HG02610 (cell line): ENCODE results near the gene VWA7.
A peak's percentile ranks its signal among the peaks of the same experiment; 100 is the strongest.

Experiments
- ATAC-seq: cut with Tn5 transposase; IDR thresholded peaks from one replicate; pipeline ENCODE4 v1.9.1; 2021; ENCODE audit warnings: mild to moderate bottlenecking, moderate library complexity; ENCODE audit not compliant: unreplicated experiment

The VWA7 gene

DNA sequence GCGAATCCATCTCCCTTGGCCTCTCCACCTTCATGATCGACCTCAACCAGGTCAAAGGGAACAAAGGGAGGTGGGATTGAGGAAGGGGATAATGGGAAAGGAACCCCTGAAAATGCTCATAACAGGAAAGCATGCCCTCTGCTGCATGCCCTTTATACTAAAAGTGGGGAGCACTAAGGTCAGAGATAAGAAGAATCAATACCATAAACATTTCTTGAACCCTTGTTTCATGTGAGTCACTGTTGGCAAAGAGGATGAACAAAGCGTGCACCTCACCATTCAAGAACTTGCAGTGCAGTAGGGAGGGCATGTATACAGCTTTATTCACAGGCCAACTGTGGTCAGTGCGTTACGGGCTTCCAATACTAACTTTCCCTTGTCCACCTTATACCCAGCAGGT lies 16.3 kb downstream of the VWA7 start:
- ATAC-seq: no peak

DNA sequence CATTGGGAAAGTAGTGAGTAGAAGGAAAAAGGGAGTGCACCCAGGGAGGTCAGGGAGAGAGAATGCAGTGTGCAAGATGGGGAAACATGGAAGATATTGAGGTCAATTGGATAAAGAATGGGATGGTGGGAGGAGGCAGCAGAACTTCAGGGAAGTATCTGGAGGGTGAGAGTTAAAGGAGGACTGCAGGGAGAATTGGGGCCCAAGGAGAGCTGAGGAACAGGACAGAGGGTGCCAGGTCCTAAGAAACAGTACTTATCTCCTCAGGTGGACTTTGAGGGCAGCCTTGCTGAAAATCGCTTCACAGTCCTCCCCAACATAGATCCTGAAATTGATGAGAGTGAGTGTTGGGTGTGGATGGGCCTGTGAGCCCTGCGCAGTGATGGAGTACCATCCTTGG lies 18.8 kb downstream of the VWA7 start:
- no peak for ATAC-seq

DNA sequence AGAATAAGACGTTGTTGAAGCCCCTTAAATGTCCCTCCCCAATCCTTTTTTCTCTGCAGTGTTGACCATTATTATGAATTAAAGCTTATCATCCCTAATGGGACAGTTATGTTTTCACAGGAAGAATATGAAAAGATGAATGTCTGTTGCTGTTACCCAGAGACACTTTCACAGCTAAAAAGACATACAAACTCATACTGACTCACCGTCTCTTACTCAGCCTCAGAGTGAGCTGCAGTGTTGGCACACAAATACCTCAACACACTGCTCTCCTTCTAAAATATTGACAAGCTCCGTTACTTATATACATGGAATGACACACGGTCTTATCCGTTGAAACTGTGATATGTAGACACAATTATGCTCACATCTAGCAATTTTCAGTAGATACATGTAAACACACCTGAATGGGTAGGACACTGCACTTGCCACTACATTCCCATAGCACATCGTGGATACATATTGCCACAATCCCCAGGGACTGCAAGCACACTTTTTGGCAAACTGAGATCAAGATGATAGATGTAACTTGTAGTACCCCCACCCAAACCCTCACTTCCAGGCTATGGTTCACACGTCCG lies 24.3 kb downstream of the VWA7 start:
- ATAC-seq: no peak

DNA sequence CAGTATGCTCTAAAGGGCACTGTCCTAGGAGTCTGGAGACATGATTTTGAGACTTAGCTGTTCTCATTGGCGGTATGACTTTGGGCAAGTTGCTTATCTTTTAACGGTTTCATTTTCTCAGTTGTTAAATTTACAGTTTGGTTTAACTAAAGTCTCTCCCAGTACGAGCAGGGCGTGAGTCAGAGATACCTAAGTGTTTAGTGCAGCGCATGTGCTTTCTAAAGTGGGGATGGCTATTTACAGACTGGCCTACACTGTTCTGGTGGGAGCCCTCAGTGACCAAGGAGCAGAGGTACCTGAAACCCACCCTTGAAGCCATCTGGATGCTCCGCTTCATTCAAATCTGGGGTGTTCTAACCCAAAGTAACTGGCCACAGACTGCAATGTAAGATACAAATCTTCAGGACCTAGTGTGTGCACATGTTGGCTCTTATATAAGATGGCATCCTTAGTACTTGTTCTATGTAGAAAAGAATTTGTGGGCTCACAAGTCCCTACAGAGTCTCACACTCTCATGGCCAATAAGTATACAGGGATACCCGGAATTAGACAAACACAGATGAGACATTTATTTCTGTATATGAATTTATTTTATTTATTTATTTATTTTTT lies 26.6 kb downstream of the VWA7 start:
- no peak for ATAC-seq

DNA sequence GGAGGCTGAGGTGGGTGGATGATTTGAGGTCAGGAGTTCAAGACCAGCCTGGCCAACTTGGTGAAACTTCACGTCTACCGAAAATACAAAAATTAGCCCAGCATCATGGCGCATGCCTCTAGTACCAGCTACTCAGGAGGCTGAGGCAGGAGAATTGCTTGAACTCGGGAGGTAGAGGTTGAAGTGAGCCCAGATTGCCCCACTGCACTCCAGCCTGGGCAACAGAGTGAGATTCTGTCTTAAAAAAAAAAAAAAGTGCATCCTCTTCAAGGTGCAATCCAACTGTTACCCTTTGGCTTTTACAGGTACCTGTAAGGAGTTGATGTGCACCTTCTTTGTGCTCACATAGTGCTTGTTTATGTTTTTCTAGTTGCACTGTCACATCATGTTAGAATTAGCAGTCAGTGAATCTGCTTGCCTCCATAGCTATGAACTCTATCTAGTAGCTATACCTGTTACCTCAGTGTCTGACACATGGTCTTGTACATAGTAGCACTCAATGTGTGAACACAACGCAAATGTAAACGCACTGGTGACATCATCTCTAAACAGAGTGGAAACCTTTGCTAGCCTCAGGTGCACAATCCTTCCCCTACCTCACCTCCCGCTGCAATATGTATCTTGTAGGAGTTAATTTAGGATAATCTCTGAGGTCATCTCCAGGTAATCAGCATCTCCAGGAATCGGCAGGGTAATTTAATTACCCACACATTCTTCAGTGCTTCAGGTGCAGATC lies 27.7 kb downstream of the VWA7 start:
- ATAC-seq: no peak

DNA sequence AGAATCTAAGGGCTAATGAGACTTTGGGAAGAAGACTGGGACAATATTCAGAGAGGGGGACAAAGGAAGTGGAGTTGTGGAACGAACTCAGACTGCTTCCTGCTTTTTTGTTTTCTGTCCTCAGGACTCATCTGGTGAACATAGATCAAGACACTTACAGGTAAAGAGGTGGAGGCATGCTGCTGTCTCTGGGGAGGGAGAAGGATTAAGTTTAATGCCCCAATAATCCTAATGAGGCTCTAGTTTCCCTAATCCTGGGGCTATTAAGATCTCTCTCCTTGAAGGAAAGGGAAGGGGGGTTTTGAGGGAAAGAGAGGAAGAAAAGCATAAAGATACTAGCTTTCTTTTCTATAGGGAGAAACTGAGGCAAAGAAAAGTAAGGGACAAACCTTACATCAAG lies 32.7 kb downstream of the VWA7 start:
- ATAC-seq: no peak

DNA sequence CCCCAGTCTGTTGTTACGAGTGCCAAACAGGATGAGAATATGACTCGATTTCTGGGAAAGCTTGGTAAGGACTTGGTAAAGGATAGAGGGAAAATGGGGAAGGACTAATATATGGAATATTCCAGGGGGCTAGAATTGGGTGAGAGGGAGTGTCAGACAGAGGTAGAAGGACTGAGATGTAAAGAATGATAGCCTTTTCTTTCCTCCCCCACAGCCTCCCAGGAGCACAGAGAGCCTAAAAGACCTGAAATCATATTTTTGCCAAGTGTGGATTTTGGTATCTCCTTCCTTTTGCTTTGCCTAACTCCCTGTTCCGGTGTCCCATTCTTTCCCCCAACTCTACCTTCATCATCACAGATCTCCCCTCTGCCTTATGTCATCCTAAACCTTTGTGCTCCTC lies 34.2 kb downstream of the VWA7 start:
- no peak for ATAC-seq

DNA sequence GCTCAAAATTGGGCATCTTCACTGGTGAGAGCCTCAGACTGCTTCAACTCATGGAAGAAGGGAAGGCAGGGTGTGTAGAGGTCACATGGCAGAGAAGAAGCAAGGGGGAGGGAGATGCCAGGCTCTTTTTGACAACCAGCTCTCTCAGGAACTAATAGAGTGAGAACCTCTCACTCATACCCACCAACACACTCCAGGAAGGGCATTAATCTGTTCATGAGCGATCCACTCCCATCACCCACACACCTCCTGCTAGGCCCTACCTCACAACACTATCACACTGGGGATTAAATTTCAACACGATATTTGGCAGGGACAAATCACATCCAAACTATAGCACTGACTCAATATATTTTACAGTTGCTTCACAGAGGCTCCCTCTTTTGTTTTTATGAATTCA lies 35.3 kb downstream of the VWA7 start:
- ATAC-seq: no peak

DNA sequence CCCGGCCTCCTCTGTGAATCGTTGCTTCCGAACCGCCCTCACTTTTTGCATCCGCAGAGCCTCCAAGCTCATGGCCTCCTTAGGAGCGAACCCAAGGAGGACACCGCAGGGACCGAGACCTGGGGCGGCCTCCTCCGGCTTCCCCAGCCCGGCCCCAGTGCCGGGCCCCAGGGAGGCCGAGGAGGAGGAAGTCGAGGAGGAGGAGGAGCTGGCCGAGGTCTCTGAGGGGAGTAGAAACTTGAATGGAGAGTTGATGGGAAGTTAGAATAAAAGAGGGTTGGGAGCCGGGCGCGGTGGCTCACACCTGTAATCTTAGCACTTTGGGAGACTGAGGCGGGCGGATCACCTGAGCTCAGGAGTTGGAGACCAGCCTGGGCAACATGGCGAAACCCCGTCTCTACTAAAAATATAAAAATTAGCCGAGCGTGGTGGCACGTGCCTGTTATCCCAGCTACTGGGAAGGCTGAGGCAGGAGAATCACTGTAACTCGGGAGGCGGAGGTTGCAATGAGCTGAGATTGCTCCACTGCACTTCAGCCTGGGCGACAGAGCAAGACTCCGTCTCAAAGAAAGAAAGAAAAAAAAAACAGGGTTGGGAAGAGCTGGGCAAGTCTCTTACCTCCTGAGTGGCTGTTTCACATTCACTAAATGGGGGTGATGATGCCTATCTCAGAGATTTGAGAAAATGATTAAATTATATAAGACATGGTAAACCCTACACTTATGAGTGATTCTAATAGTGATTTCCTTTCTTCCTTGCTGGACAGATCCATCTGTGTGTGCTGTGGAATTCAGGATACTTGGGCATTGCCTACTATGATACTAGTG lies 36.5 kb downstream of the VWA7 start:
- no peak for ATAC-seq

DNA sequence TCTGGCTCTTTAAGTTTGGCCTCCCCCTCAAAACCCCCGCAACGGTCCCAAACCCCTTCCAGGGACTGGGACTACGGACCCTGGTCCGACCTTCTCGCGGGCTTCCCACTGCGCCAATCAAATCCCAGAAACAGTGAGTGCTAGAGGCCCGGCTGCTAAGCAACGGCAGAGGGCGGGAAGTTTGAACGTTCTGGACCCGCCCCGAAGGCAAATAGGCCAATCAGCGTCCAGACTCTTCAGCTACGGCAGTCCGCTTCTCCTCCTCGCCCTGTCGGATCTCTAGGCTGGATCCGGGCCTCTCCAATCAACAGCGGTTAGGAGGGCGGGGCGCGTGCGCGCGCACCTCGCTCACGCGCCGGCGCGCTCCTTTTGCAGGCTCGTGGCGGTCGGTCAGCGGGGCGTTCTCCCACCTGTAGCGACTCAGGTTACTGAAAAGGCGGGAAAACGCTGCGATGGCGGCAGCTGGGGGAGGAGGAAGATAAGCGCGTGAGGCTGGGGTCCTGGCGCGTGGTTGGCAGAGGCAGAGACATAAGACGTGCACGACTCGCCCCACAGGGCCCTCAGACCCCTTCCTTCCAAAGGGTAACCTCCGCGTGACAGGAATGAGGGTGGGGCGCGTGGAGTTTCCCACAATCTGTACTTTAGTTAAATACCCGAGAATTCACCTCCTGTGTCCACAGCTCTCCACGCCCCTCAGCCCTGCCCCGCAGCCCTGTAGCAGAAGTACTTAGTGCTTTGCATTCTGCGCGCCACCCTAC lies 37.3 kb downstream of the VWA7 start, which contains the start of gene MSH5:
TSS of gene MSH5 (plus strand) at position 367 of the 758 bp plus-strand sequence. CDS start 462 bp downstream, outside the sequence.
- peak; percentile 76 for ATAC-seq

DNA sequence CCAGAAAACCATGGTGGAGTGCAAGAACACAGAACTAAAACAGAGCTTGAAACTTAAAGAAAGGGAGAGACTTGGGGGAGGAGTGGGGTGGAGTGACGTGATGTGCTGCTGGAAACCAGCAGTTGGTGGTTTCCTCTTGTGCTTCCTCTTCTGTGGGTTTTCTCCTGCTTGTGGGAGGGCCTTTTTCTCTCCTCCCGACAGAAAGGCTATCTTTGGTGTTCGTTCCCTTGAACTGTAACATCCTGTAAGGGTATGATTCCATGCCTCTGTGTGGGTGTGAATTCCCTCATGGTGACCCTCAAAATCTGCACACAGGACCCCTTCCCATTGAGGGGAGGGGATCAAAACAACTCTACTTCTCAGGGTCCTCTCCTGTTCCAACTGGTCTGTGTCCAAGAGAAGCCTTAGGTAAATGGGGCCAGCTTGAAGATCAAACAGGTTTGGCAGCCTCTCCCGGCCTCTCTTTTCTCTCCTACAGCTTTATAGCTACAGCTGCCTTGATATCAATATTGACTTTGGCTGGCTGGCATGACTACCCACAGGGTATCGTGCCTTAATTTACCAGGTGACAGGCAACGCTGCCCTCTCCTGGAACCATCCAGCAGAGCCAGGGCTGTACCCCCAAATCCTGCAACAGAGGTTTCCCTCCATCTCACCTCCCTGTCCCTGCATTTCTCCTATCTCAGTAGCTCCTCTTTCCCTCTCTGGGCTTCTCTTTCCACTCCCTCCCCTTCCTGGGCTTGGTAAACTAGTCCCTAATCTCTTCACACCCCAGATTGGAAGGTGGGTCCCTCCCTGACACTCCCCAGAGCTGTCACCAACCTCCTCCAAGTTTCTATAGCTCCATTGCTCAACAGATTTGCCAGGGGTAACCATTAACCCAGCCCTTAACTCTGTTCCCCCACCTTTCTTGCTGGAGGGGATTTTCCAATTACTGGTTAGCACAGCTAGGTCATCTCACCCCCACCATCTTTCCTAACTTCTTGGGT lies 38.8 kb downstream of the VWA7 start:
- ATAC-seq: peak; percentile 23

DNA sequence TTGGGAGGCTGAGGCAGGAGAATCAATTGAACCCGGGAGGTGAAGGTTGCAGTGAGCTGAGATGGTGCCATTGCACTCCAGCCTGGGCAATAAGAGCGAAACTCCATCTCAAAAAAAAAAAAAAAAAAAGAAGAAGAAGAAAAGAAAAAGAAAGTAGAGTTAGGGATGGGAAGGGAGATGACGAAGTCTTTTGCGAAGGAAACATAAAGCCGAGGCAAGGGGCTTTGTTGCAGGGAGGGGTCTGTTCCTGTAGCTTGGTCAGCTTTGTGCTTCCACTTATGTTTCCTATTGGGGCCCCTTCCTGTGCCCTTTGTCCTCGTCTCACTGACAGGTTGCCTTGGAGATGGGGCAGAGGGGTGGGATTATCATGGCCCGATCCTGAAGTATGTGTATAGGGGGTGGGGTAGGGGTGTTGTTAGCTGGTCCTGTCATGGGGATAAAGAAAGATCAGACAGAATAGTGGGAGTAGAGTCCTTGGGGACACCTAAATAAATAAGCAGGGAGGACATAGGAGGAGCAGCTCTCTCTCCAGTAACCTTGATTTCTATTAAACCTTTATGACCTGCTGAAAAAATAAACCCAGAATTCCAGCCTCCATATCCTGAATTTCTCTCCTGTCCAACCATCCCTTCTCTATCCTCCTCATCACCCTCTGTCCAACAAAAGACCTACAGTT lies 39.7 kb downstream of the VWA7 start:
- no peak for ATAC-seq

DNA sequence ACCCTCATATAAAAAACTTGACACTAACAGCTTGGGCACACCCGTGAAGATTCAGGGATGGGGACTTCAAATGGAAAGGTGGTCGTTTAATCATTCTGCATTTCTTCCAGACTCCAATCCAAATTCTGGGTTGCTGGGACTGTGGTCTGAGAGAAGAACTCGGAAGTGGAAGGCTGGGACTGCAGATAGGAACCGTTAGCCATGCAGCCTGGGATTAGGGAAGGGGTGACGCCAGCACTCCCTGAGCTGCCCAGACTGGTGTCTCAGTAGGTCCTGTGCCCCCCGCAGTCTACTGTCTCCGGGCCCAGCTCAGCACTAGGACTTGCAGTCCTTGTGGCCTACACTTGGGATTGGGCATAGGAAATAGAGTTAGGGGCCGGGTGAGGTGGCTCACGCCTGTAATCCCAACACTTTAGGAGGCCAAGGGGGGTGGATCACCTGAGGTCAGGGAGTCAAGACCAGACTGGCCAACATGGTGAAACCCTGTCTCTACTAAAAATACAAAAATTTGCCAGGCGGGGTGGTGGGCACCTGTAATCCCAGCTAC lies 40.3 kb downstream of the VWA7 start:
- no peak for ATAC-seq

DNA sequence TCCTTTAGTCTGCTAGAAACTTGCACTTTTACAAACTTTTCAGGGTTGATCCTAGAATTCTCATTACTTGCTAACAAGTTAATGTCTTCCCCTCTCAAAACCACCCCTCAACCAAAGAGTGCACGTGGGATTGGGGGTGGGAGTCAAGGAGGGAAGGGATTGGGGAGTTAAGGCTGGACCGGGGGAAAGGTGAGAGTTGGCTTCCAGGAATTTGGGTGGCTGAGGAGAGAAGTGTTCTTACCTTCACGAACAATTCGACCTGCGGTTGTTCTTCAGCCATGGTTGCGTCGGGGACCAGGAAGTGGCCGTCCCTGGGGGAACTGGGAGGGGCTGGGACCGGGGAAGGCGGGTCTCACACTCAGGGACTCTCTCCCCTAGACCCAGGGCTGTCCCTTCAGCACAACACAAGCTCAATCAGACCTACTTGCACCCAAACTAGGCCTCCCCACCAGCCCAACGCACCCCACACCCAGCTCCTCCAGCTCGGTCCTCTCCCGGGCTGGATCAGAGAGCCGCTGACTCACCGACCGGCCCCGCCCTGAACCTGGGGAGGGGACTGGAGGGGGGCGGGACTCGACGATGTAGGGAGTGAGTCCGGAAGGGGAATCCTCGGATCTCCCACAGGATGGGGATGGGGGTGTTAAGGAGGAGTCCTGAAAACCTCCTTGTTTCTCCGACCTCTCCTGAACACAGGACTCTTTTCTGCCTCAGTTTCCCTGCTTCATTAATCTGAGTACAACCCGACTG lies 40.9 kb downstream of the VWA7 start, which contains the start of gene CLIC1:
TSS of gene CLIC1 (minus strand) at position 510 of the 747 bp plus-strand sequence. CDS start at position 280, 230 bp downstream.
- no peak for ATAC-seq

DNA sequence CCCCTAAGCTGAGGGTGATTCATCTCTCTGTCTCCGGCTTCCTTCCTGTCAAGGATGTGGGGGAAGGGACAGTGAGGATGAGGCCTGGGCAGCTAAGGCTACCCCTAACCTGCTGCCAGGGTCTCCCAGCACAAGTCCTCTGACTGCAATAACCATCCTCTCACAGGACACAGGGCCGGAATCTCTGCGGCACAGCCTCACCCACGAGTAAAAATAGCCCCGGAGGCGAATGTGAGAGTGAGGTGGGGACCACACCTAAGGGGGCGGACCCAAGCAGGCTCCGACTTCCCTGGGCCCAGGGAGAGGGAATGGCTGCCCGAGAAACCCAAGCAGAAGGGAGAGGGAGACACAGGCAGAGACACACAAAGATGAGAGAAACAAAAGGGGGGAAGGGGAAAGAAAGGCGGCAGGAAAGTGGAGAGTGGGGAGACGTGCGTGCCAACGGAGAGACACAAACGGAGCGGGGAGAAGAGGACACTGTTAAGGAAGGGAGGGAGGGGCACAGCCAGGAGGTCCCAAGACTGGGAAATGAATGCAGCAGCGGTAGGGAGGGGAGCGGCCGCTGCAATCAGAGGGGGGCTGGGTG lies 42.2 kb downstream of the VWA7 start:
- peak; percentile 34 for ATAC-seq

DNA sequence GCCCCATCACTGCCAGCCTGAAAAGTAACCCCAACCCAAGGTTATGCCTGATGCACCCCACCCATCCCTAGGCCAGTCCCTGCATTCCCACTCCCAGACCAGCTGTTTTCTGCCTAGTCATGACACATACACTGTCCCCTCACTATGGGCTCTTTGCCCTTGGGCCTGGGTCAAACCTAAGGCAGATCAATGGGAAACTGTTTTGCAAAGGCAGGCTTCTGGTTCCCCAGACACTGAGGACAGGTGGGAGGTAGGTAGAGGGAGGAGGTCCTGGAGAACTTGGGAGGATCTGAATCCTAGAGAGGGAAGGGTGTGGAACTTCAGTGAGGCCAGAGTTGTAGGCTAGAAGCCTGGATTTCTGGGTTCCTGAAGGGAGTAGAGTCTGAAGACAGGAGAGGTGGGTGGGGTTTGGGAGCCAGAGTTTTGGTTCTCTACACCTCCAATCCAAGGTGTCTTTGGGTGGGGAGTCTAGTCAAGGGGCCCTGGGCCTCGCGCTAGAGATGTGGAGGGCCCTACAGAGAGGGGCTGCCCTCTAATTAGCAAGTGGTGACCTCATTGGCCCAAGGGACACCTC lies 42.8 kb downstream of the VWA7 start:
- no peak for ATAC-seq

DNA sequence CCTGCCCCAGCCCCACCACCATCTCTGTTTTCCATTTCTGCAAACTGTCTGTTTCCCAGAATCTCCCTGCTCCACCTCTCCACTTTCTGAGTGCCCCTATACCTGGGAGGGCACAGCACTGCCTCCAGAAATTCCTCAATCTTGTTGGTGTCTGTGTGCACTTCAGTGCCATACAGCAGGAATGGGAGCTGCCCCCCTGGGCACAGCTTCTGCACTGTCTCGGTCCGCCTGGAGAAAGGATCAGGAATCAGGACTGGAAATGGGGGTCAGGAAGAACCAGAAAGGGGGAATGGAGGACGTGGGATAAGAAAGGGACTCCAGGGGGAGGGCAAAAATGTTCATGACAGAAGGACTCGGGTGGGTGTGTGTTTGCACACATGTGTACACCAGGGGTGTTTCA lies 43.4 kb downstream of the VWA7 start:
- ATAC-seq: no peak
